ENCODE data around the gene DYNLT1.
"Not testable (repeated sequence)": the region's sequence is repeated elsewhere in the genome, so short reads cannot be mapped to it uniquely, and the experiment has no call there.

DYNLT1 gene

DNA sequence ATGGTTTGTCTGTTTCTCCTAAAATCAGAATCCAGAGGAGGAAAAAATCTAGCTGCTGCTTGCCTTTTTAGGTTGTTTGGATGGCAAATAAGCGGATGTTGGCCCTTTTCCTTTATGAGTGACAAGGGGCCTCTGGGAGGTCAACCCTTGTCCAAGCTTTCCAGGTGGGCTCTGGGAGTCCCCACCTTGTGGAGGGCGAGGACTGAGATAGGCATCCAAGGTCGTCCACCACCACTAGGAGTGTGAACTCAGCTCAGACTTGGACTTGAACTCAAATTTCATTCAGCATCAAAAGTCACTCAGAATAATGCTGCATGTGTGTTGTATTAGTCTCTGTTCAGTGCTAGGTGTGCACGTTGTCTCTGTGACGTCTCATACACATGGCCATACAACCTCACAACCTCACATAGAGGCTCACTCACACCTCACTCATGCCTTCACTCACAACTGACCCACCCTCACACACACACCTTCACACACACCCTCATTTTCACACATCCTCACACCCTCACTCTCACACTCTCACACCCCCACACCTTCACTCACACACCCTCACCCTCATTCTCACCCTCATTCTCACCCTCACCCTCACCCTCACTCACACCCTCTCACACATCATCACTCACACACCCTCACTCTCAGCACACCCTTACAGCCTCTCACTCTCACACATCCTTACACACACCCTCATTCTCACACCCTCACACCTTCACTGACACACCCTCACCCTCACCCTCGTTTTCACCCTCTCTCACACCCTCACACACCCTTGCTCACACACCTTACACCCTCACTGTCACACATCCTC is 18.0 kb downstream of the DYNLT1 start:
- Mint-ChIP-seq H3K27ac (peak overlapping the region; percentile 58), H3K36me3 (ENCODE audit: low read depth) (peaks cover 35% of the 10 kb centered on the region), H3K27me3 (ENCODE audit: low read depth) (no peaks in the 10 kb centered on the region), H3K4me1 (ENCODE audit: low read depth) (peaks cover 26% of the 10 kb centered on the region), H3K4me3 (no peak overlapping the region), H3K9me3 (no peaks in the 10 kb centered on the region)

DNA sequence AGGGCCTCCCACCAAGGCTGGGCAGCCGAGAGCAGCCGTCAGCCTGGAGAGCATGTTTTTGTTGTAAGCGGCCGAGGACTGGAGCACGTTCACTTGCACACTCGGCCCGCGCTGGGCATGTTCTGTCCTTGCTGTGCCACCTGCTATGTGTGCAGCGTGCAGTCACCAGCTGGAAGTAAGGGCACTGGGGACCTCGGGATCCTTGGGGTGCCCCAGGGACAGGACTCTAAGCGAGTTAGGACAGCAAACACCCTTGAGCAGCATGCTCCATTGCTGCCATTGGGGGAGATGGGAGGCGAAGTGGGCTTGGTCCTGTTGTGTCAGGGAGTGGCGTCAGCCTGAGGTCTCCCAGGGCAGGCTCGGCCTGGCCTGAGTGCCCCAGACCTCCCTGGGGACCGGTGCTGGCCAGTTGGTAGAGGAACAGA is 18.6 kb downstream of the DYNLT1 start:
- H3K36me3 Mint-ChIP-seq (ENCODE audit: low read depth) = peaks cover 31% of the 10 kb centered on the region
- no peaks in the 10 kb centered on the region for H3K27me3 Mint-ChIP-seq (ENCODE audit: low read depth)
- peaks cover 22% of the 10 kb centered on the region for H3K4me1 Mint-ChIP-seq (ENCODE audit: low read depth)
- no peaks in the 10 kb centered on the region for H3K9me3 Mint-ChIP-seq
- no peak overlapping the region for H3K4me3 Mint-ChIP-seq
- no peak overlapping the region for H3K27ac Mint-ChIP-seq

DNA sequence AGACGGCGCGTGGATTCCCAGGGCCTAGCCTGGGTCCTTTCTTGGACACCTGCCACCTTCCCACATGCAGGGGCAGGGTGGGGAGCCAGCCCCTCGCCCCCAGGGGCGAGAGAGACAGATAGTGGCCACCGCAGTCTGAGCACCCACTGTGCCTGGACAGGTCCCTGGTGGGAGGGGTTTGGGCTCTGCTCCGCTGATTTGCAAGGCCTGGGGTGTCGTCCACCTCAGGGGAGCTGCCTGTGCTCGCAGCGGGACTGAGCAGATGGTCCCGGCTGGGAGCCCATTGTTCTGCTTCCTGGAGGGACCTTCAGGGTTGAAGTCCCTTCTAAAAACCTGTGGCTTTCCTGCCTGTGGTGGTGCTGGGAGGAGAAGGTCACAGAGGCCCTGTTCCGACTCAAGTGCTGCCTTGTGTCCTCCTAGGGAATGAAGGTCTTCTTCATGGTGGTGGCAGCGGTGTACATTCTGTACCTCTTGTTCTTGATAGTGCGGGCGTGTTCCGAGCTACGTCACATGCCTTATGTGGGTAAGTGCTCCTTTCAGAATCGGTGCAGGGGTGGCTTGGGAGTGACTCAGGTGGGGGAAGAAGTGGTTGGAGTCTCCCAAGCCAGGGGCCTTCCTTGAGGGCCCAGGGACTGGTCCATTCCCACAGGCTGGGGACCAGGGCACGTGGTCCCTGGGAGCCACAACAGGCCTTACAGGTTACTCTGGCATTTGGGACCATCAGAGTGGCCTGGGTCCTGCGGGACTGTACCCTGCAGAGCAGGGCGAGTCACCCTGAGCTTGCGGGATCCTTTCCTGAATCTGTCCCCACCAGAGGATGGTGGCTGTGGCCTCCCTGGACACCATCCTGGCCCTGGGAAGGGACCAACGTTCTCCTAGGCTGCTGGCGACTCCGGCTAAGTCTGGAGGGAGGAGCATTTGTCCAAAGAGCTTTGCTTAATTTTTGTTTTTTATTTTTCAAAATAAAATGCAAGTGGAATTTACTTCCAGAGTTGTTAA is 19.6 kb downstream of the DYNLT1 start:
- Mint-ChIP-seq H3K9me3 (no peaks in the 10 kb centered on the region), H3K27me3 (ENCODE audit: low read depth) (no peaks in the 10 kb centered on the region), H3K27ac (no peak overlapping the region), H3K36me3 (ENCODE audit: low read depth) (peaks cover 35% of the 10 kb centered on the region), H3K4me1 (ENCODE audit: low read depth) (peaks cover 21% of the 10 kb centered on the region), H3K4me3 (no peak overlapping the region)

DNA sequence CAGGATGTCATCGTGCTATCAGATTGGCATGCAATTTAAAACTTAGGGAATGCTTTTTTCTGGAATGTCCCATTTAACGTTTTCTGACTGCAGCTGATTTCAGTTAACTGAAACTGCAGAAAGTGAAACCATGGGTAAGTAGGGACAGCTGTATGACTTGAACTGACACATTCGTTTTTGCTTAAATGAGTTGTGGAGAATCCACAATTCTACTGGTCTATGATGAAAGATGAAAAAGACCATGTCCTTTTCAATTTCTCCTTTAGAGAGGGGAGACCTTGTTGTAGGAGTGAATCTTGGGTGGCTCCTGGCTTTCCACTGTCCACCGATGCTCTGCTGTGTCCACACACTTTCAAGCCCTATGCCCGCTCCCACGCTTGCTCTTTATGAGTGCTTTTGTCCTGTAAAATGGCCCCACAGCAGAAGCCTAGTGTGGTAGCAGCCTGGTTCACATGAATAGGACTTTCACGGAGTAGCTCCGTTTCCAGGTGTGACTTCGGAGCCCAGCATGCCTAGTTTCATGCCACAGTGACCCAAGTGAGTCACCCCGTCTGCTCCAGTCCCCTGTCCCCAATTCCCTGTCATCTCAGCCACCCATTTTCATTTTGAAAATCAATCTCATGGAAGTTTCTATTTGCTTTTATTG is 21.9 kb downstream of the DYNLT1 start:
- Mint-ChIP-seq H3K4me3 (no peak overlapping the region), H3K27me3 (ENCODE audit: low read depth) (no peaks in the 10 kb centered on the region), H3K9me3 (no peaks in the 10 kb centered on the region), H3K4me1 (ENCODE audit: low read depth) (peaks cover 17% of the 10 kb centered on the region), H3K27ac (no peak overlapping the region), H3K36me3 (ENCODE audit: low read depth) (peaks cover 40% of the 10 kb centered on the region)

DNA sequence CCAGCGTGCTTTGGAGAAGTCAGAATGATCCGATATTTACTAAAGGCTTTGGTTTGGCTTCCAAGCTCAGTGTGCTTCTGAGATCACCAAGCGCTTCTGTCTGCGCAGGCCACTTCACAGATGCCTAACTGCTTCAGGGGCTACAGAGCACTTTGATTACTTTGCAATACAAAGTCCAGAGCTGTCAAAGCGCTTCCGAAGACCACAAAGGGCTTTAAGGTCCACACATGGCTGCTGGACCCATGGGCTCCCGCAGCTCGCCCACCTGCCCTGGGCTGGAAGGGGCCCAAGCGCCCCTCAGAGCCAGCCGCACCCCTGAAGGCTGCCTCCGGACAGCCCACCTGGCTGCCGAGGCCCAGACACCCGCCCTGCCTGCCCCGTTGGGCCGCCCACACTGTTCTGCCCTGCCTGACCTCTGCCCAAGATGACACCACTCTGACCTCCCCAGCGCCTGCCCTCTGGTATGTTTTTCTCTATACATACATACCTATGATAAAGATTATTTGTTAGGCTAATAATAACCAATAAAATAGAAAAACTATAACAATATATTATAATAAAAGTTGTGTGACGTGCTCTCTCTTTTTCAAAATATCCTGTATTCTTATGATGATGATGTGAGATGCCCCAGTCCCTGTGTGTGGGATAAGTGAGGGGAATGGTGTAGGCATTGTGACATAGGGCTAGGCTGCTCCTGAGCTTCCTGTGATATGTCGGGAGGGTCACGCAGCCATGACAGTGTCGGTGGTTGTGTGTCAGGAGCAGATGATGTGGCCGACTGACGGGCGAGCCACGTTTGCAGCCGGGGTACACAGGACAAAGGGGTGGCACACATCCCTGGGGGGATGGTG is 22.6 kb downstream of the DYNLT1 start:
- Mint-ChIP-seq H3K4me3 (no peak overlapping the region), H3K36me3 (ENCODE audit: low read depth) (peaks cover 45% of the 10 kb centered on the region), H3K9me3 (no peaks in the 10 kb centered on the region), H3K27ac (no peak overlapping the region), H3K27me3 (ENCODE audit: low read depth) (no peaks in the 10 kb centered on the region), H3K4me1 (ENCODE audit: low read depth) (peaks cover 15% of the 10 kb centered on the region)

DNA sequence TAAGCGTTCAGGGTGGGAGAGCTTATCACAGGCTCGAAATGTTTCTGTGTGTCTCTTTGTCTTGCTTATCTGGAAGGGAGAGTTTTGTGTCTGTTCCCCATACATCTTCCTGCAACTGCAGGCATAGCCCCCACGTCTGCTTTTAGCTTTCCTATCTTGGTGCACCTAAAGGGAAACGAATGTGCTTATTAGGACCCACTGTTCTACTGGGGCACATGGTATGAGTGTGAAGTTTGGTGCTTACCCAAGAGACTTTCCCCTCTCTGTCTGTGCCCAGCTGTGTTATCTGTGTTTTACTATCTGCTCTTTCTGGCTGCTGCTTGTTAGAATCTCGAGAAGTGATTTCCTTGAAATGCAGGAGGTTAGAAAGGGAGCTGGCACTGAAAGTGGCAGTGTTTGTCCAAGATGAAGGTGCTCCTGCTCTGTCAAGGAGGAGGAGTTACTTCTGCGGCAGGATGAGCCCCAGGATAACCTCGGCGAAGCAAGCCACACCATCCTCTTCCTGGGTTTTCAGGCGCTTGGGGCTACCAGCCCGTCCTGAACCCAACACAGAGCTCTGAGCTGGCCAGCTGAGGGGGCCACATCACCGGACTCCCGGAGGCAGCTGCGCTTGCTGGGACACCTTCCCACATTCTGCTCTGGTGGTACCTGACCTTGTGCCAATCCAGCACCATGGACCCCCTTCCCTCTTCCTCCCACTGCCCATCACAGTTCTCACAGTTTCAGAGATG is 23.4 kb downstream of the DYNLT1 start:
- H3K4me1 Mint-ChIP-seq (ENCODE audit: low read depth) = peaks cover 15% of the 10 kb centered on the region
- peak overlapping the region; percentile 29 for H3K27ac Mint-ChIP-seq
- H3K4me3 Mint-ChIP-seq = no peak overlapping the region
- no peaks in the 10 kb centered on the region for H3K9me3 Mint-ChIP-seq
- H3K36me3 Mint-ChIP-seq (ENCODE audit: low read depth) = peaks cover 48% of the 10 kb centered on the region
- no peaks in the 10 kb centered on the region for H3K27me3 Mint-ChIP-seq (ENCODE audit: low read depth)

DNA sequence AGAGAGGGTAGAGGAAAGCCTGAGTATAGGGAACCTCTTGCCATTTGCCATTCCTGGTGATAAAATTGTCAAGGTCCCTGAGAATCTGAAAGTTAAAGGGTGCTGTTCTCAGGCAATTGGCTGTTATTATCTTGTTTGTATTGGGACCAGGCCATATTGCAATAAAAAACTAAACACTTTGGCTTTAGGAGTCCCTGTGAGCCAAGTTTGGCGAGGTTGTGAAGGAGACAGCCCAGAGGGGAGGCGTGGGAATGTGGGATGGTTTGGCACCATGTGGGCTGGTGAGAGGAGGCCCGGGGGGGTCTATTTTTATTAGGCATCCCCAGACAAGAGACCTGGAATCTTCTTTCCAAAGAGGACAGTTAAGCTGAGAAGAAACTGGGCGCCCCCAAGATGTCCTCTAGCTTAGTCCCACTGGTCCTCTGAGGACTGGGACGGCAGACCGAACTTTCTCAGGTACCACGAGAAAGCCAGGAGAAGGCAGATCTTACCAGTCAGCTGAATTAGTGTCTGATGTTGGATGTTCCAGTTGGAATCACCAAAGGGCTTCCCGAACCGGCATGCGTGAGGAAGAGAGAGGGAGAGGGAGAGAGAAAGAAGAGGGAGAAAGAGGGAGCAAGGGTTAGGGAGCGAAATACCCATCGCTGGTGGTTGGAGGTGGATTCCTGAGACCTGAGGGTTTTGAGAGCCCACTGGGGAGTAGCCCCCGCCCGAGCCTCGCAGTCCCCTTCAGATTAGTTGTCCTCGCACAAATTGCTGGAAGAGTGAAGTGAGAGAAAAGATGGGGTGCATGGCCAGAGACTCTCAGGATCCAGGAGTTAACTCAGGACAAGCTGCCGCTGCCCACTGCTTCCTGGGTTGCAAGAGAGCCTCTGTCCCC is 24.4 kb downstream of the DYNLT1 start:
- H3K36me3 Mint-ChIP-seq (ENCODE audit: low read depth) = peaks cover 51% of the 10 kb centered on the region

DNA sequence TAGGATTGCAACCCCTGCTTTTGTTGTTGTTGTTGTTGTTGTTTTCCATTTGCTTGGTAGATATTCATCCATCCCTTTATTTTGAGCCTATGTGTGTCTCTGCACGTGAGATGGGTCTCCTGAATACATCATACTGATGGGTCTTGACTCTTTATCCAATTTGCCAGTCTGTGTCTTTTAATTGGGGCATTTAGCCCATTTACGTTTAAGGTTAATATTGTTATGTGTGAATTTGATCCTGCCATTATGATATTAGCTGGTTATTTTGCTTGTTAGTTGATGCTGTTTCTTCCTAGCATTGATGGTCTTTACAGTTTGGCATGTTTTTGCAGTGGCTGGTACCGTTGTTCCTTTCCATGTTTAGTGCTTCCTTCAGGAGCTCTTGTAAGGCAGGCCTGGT is 26.3 kb downstream of the DYNLT1 start:
- H3K9me3 Mint-ChIP-seq; H3K4me3 Mint-ChIP-seq; H3K27me3 Mint-ChIP-seq (ENCODE audit: low read depth): not testable (repeated sequence)
- peaks cover 56% of the 10 kb centered on the region for H3K36me3 Mint-ChIP-seq (ENCODE audit: low read depth)
- H3K27ac Mint-ChIP-seq = peak overlapping the region; percentile 44
- H3K4me1 Mint-ChIP-seq (ENCODE audit: low read depth) = peaks cover 12% of the 10 kb centered on the region

More for the DNA sequence above, 24.4 kb downstream of the DYNLT1 start:
- H3K27ac Mint-ChIP-seq = no peak overlapping the region
- peaks cover 3% of the 10 kb centered on the region for H3K9me3 Mint-ChIP-seq
- no peak overlapping the region for H3K4me3 Mint-ChIP-seq
- no peaks in the 10 kb centered on the region for H3K27me3 Mint-ChIP-seq (ENCODE audit: low read depth)
- H3K4me1 Mint-ChIP-seq (ENCODE audit: low read depth) = peaks cover 12% of the 10 kb centered on the region

DNA sequence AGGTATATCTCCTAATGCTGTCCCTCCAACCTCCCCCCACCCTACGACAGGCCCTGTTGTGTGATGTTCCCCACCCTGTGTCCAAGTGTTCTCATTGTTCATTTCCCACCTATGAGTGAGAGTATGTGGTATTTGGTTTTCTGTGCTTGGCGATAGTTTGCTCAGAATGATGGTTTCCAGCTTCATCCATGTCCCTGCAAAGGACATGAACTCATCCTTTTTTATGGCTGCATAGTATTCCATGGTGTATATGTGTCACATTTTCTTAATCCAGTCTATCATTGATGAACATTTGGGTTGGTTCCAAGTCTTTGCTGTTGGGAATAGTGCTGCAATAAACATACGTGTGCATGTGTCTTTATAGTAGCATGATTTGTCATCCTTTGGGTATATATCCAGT is 29.9 kb downstream of the DYNLT1 start:
- H3K9me3 Mint-ChIP-seq; H3K27ac Mint-ChIP-seq; H3K4me3 Mint-ChIP-seq; H3K27me3 Mint-ChIP-seq (ENCODE audit: low read depth); H3K4me1 Mint-ChIP-seq (ENCODE audit: low read depth): not testable (repeated sequence)
- peaks cover 61% of the 10 kb centered on the region for H3K36me3 Mint-ChIP-seq (ENCODE audit: low read depth)

DNA sequence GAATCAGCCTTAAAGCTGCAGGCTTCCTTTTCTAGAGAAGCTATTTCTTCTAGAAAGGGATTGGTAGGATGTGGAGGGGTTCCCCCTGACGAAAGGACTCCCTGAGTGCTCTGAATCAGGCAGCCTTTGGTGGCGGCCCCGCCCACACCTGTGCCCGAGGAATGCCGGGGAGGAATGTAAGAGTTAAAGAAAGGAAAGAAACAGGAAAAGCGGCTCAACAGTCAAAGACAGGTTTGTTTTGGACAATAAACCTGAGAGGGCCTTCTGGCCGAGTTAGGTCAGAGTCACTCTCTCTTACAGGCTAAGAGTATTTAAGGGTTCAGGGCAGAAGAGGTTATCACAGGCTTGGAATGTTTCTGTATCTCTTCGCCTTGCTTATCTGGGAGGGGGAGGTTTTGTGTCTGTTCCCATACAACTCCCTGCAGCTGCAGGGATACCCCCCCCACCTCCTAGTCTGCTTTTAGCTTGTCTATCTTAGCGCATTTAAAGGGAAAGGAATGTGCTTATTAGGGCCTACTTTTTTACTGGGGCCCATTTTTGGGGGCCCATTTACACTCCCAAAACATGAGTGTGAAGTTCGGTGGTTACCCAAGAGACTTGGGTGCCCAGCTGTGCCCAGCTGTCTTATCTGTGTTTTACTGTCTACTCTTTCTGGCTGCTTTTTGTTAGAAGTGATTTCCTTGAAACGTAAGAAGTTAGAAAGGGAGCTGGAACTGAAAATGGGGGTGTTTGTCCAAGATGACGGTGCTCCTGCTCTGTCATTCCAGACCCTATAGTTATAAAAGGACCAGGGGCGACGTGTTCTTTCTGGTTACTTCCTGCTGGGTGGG is 32.8 kb downstream of the DYNLT1 start:
- no peak overlapping the region for H3K27ac Mint-ChIP-seq
- H3K27me3 Mint-ChIP-seq (ENCODE audit: low read depth) = no peaks in the 10 kb centered on the region
- H3K4me1 Mint-ChIP-seq (ENCODE audit: low read depth) = no peaks in the 10 kb centered on the region
- no peak overlapping the region for H3K4me3 Mint-ChIP-seq
- peaks cover 3% of the 10 kb centered on the region for H3K9me3 Mint-ChIP-seq
- H3K36me3 Mint-ChIP-seq (ENCODE audit: low read depth) = peaks cover 52% of the 10 kb centered on the region

DNA sequence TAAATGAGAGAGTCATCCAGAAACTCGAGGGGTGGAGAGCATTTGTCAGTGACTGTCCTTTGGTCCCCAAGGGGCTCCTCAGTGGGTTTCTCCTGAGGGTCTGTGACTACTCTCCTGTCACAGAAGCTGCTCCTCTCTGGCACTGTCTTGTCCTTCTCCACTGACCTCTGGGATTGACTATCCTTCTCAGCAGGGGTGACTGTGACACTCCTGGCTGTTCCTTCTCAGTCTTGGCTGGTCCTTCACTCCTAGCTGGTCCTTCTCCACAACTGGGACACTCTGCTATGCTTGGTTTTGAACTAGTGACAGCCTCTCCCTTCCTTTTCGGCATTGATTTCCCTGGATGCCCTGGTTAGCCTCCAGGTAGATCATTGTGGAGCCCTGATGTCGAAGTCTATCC is 33.5 kb downstream of the DYNLT1 start:
- Mint-ChIP-seq H3K4me3 (no peak overlapping the region), H3K27ac (no peak overlapping the region), H3K27me3 (ENCODE audit: low read depth) (no peaks in the 10 kb centered on the region), H3K4me1 (ENCODE audit: low read depth) (no peaks in the 10 kb centered on the region), H3K36me3 (ENCODE audit: low read depth) (peaks cover 45% of the 10 kb centered on the region), H3K9me3 (peaks cover 3% of the 10 kb centered on the region)
